ENCODE data around the gene TAS2R38.

Gene TAS2R38

DNA sequence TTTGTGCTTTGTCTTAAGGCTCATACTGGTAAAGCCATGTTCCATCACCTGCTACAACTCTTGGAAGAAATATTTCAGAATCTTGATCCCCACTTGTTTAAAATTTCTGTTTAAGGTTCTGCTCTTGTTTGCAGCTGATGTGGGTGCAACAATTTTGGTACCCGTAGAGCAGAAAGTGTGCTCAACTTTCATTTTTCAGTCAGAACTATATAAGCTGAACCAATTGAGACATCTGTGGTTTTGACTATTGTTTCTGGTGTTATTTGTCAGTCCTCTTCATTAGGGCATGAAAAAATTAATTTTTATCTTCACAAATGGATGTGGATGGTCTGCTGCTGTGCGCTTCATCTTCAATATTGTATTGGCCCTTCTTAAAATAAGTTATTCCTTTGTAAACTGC is 33.0 kb upstream of the TAS2R38 start:
- TF ChIP-seq CTCF (IDR thresholded peaks at IDR 0.05; ENCODE audit: low read depth, low read length, missing control alignments): no peak
- DNase-seq (ENCODE audit: extremely low read depth, low read depth): no peak
- no peak overlapping the region for H3K4me3 ChIP-seq (replicated peaks; ENCODE audit: low read depth, low read length)

- no peak overlapping the region for H3K4me3 ChIP-seq (replicated peaks; ENCODE audit: low read depth, low read length)
- no peak for DNase-seq (ENCODE audit: extremely low read depth, low read depth)
- no peak for TF ChIP-seq CTCF (IDR thresholded peaks at IDR 0.05; ENCODE audit: low read depth, low read length, missing control alignments)
Observed at GRCh38 chr7:142002179-142002578, 28.6 kb upstream of the TAS2R38 start.

DNA sequence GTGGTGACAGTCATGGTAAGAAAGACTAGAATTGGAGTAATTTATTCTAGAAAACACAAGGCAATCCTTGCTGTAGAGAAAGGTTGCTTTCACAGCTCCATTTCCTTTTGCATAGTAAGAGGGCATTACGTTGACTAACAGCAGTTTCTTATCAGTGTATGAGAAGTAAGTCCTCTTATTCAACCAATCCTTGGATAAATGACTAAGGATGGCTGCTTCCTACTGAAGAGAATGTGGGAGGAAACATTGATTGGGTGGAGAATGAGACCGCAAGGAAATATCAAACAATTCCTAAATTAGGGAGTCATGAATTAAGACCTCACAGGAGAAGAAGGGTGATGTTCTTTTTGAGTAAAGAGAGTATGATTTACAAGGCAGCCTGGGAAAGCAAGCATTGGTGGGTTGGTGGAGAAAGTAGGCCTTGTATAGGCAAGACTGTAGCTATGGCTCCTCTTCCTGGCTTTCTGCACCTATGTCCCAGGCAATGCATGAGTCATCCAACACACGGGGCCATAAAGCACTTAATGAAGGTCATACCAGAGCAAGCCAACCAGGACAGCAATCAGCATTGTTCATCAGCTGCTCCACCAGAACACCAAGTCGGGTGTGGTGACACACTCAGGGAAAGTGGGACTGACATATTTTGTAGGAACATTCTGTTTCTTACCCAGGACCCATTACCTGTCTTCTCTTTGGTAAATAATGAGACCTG is 27.7 kb upstream of the TAS2R38 start:
- no peak for TF ChIP-seq CTCF (IDR thresholded peaks at IDR 0.05; ENCODE audit: low read depth, low read length, missing control alignments)
- H3K4me3 ChIP-seq (replicated peaks; ENCODE audit: low read depth, low read length): no peak overlapping the region
- no peak for DNase-seq (ENCODE audit: extremely low read depth, low read depth)

DNA sequence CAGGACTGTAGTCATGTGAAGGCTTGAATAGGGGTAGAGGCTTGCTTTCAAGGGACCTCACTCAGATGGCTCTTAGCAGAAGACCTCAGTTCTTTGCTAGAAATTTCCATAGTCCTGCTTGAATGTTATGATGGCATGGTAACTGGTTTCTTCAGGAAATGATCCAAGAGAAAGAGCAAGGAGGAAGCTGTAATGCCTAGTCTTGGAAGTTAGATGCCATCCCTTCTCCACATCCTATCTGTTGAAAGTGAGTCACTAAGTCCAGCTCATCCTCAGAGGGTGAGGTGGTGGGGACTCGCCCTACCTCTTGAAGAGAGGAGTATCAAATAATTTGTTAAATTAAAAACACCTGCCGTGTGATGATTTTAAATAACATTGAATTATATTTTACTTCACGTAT is 26.7 kb upstream of the TAS2R38 start:
- H3K4me3 ChIP-seq (replicated peaks; ENCODE audit: low read depth, low read length): no peak overlapping the region
- no peak for DNase-seq (ENCODE audit: extremely low read depth, low read depth)
- TF ChIP-seq CTCF (IDR thresholded peaks at IDR 0.05; ENCODE audit: low read depth, low read length, missing control alignments): no peak

GRCh38 chr7:141999058-141999623 is 25.6 kb upstream of the TAS2R38 start:
- TF ChIP-seq CTCF (IDR thresholded peaks at IDR 0.05; ENCODE audit: low read depth, low read length, missing control alignments): no peak
- no peak for DNase-seq (ENCODE audit: extremely low read depth, low read depth)
- no peak overlapping the region for H3K4me3 ChIP-seq (replicated peaks; ENCODE audit: low read depth, low read length)

- no peak for TF ChIP-seq CTCF (IDR thresholded peaks at IDR 0.05; ENCODE audit: low read depth, low read length, missing control alignments)
- DNase-seq (ENCODE audit: extremely low read depth, low read depth): no peak
- no peak overlapping the region for H3K4me3 ChIP-seq (replicated peaks; ENCODE audit: low read depth, low read length)
Observed at GRCh38 chr7:141993354-141993753, 19.8 kb upstream of the TAS2R38 start.
